BE2C (cell line): ENCODE data around the gene GIGYF1.

Experiments used
- DNase-seq: peaks from one replicate; pipeline ENCODE4 v3.0.0-alpha.2; 2020
- H3K27me3 ChIP-seq: fragments of 250-450 bp; sonication (Bioruptor Pico); 2 replicates; pipeline ENCODE4 v1.5.1; 2020; ENCODE audit warnings: mild to moderate bottlenecking
- H3K36me3 ChIP-seq: fragments of 250-450 bp; sonication (Bioruptor Pico); 2 replicates; pipeline ENCODE4 v1.5.1; 2020; ENCODE audit warnings: mild to moderate bottlenecking
- H3K4me1 ChIP-seq: fragments of 250-450 bp; sonication (Bioruptor Pico); 2 replicates; pipeline ENCODE4 v1.5.1; 2020
- H3K4me3 ChIP-seq: 2 replicates; pipeline ENCODE4 v1.5.1; 2011; ENCODE audit warnings: low read depth, low read length
- H3K9me3 ChIP-seq: fragments of 250-450 bp; sonication (Bioruptor Pico); 2 replicates; pipeline ENCODE4 v1.5.1; 2020
- CTCF ChIP-seq: IDR thresholded peaks from 2 replicates; pipeline ENCODE4 v1.5.1; 2012; ENCODE audit warnings: mild to moderate bottlenecking, low read depth, low read length

Gene GIGYF1

GRCh38 chr7:100683659-100684533 lies 10.2 kb downstream of the GIGYF1 start:
- Histone ChIP-seq H3K9me3 (no peaks in the 10 kb centered on the region), H3K4me1 (peaks cover 20% of the 10 kb centered on the region), H3K4me3 (no peak overlapping the region), H3K36me3 (peaks cover 89% of the 10 kb centered on the region), H3K27me3 (no peaks in the 10 kb centered on the region)
- no peak for TF ChIP-seq CTCF
- DNase-seq: no peak

- DNase-seq: peak; percentile 25
- Histone ChIP-seq H3K36me3 (peaks cover 88% of the 10 kb centered on the region), H3K9me3 (no peaks in the 10 kb centered on the region), H3K4me3 (no peak overlapping the region), H3K27me3 (no peaks in the 10 kb centered on the region), H3K4me1 (peaks cover 27% of the 10 kb centered on the region)
- TF ChIP-seq CTCF: no peak
Measured at GRCh38 chr7:100682991-100683658, 10.9 kb downstream of the GIGYF1 start.

- no peaks in the 10 kb centered on the region for H3K9me3 ChIP-seq
- peaks cover 88% of the 10 kb centered on the region for H3K36me3 ChIP-seq
- H3K4me3 ChIP-seq: no peak overlapping the region
- H3K27me3 ChIP-seq: no peaks in the 10 kb centered on the region
- H3K4me1 ChIP-seq: peaks cover 29% of the 10 kb centered on the region
- no peak for TF ChIP-seq CTCF
- no peak for DNase-seq
Measured at GRCh38 chr7:100682228-100682741, 11.8 kb downstream of the GIGYF1 start.

GRCh38 chr7:100681491-100682227 lies 12.4 kb downstream of the GIGYF1 start:
- H3K4me3 ChIP-seq: no peak overlapping the region
- no peaks in the 10 kb centered on the region for H3K27me3 ChIP-seq
- H3K9me3 ChIP-seq: no peaks in the 10 kb centered on the region
- H3K4me1 ChIP-seq: peaks cover 24% of the 10 kb centered on the region
- TF ChIP-seq CTCF: no peak
- H3K36me3 ChIP-seq: peaks cover 88% of the 10 kb centered on the region
- no peak for DNase-seq

GRCh38 chr7:100680576-100681271 lies 13.3 kb downstream of the GIGYF1 start:
- Histone ChIP-seq H3K36me3 (peaks cover 82% of the 10 kb centered on the region), H3K4me3 (no peak overlapping the region), H3K27me3 (no peaks in the 10 kb centered on the region), H3K9me3 (no peaks in the 10 kb centered on the region), H3K4me1 (peaks cover 23% of the 10 kb centered on the region)
- no peak for DNase-seq
- no peak for TF ChIP-seq CTCF
